Caco-2 (cell line): ENCODE data around the gene OMP. TPM values are rescaled to one million over a fixed set of nuclear protein-coding genes. Genes with fewer than 3 reads are reported as not detected.

Experiments
- BruUV-seq: library from RNA; stranded (reverse); fragments of 400-500 nt; replicated peaks from 2 replicates; lab custom pipeline; 2021; lab: Mats Ljungman, UMichigan
- CTCF ChIA-PET: fragments of 300-600 bp; sonication (Branson Sonifier 250); formaldehyde crosslinking; loops from one replicate; lab custom pipeline; 2022; ENCODE audit warnings: antibody characterized with exemption; lab: Charles Lee
- POLR2A ChIA-PET: fragments of 300-600 bp; sonication (Branson Sonifier 250); formaldehyde crosslinking; loops from one replicate; lab custom pipeline; 2022; ENCODE audit warnings: antibody characterized with exemption; lab: Charles Lee
- DNase-seq, 2 experiments: peaks; one replicate each; pipeline versions ENCODE4 v3.0.0 to v3.0.0-alpha.2; 2020 to 2022
- H3K27me3 ChIP-seq: replicated peaks from 2 replicates; pipeline ENCODE4 v1.6.0; 2011; ENCODE audit warnings: low read length; ENCODE audit not compliant: control insufficient read depth, insufficient read depth
- H3K36me3 ChIP-seq: 2 replicates; pipeline ENCODE4 v1.5.1; 2011; ENCODE audit warnings: low read length; ENCODE audit not compliant: control insufficient read depth, insufficient read depth
- H3K4me1 ChIP-seq: fragments of 250-450 bp; sonication (Bioruptor Pico); 2 replicates; pipeline ENCODE4 v1.5.1; 2020; ENCODE audit warnings: mild to moderate bottlenecking
- H3K4me3 ChIP-seq: 2 replicates; pipeline ENCODE4 v1.5.1; 2011; ENCODE audit warnings: low read depth, mild to moderate bottlenecking, control low read depth, low read length
- H3K9me3 ChIP-seq: fragments of 250-450 bp; sonication (Bioruptor Pico); 2 replicates; pipeline ENCODE4 v1.5.1; 2020; ENCODE audit warnings: mild to moderate bottlenecking, moderate library complexity
- H3K27ac Mint-ChIP-seq: one replicate; pipeline ENCODE4 v1.8.0; 2022; ENCODE audit warnings: mixed read lengths; ENCODE audit not compliant: unreplicated experiment
- H3K27me3 Mint-ChIP-seq: one replicate; pipeline ENCODE4 v1.8.0; 2022; ENCODE audit warnings: mixed read lengths; ENCODE audit not compliant: insufficient read depth, unreplicated experiment
- H3K36me3 Mint-ChIP-seq: one replicate; pipeline ENCODE4 v1.8.0; 2022; ENCODE audit warnings: mild to moderate bottlenecking, mixed read lengths; ENCODE audit not compliant: insufficient read depth, unreplicated experiment
- H3K4me1 Mint-ChIP-seq: one replicate; pipeline ENCODE4 v1.8.0; 2022; ENCODE audit warnings: low read depth, mixed read lengths; ENCODE audit not compliant: unreplicated experiment
- H3K4me3 Mint-ChIP-seq: one replicate; pipeline ENCODE4 v1.8.0; 2022; ENCODE audit warnings: mild to moderate bottlenecking, moderate library complexity, mixed read lengths; ENCODE audit not compliant: unreplicated experiment
- H3K9me3 Mint-ChIP-seq: one replicate; pipeline ENCODE4 v1.8.0; 2022; ENCODE audit warnings: mixed read lengths; ENCODE audit not compliant: unreplicated experiment
- CTCF ChIP-seq, 2 experiments: fragments of 200-600 bp in 1 of 2; IDR thresholded peaks; 1 replicate in 1 of 2; 2 replicates in 1 of 2; pipeline versions ENCODE4 v1.5.1 to v1.8.0; 2011 to 2022; ENCODE audit warnings: antibody characterized with exemption in 1 of 2, control low read depth in 1 of 2, inconsistent platforms in 1 of 2, low read depth in 1 of 2, low read length in 1 of 2, mild to moderate bottlenecking in 1 of 2, moderate library complexity in 1 of 2; ENCODE audit not compliant: insufficient read depth in 1 of 2, severe bottlenecking in 1 of 2, unreplicated experiment in 1 of 2
- intact Hi-C: fragments of 100-400 bp; cut with micrococcal nuclease; formaldehyde crosslinking; loops from one replicate; pipeline ENCODE4 v1.10.0; 2022; ENCODE audit not compliant: unreplicated experiment
- total RNA-seq: library from RNA; stranded (reverse); gene quantifications from 2 replicates; pipeline ENCODE4 v1.2.3, GENCODE V29; 2022

OMP gene
- total RNA-seq, 1 experiment from 2014 or later: 0.70 TPM

GRCh38 chr11:77122576-77123212, 20.1 kb downstream of the OMP start:
- 0 out of 2 replicates have a peak, but pooled peaks cover 3% of the 10 kb centered on the region for H3K4me1 ChIP-seq
- Mint-ChIP-seq H3K36me3 (peaks cover 17% of the 10 kb centered on the region), H3K27ac (no peak overlapping the region), H3K4me3 (no peak overlapping the region), H3K27me3 (no peaks in the 10 kb centered on the region), H3K9me3 (no peaks in the 10 kb centered on the region), H3K4me1 (no peaks in the 10 kb centered on the region)
- ChIA-PET CTCF (interaction anchor here (0.5 to 1.3 kb wide), 3 partner anchors 75 to 499 kb away, joined by 3 to 4 read pairs (median 4); no protein-coding TSS in a partner anchor), POLR2A (interaction anchor here (1.0 kb wide), 1 partner anchor 272 kb away, joined by 3 read pairs; no protein-coding TSS in a partner anchor)
- DNase-seq: no peak
- H3K36me3 ChIP-seq: no peaks in the 10 kb centered on the region
- BruUV-seq: no TSS peak
- intact Hi-C loops: no loop called here
- TF ChIP-seq CTCF (IDR thresholded peaks at IDR 0.05; ENCODE audit: insufficient read depth in 1 of 2, low read depth in 1 of 2, low read length in 1 of 2, severe bottlenecking in 1 of 2, unreplicated experiment in 1 of 2): no peak
- no peak overlapping the region for H3K4me3 ChIP-seq
- H3K9me3 ChIP-seq: no peaks in the 10 kb centered on the region
- H3K27me3 ChIP-seq: no peaks in the 10 kb centered on the region

GRCh38 chr11:77123591-77123990, 21.0 kb downstream of the OMP start:
- CTCF ChIA-PET: no interaction called here
- BruUV-seq: no TSS peak
- intact Hi-C loops: no loop called here

GRCh38 chr11:77124041-77124440, 21.4 kb downstream of the OMP start:
- no peak overlapping the region for H3K4me3 Mint-ChIP-seq
- Histone ChIP-seq H3K27me3 (no peaks in the 10 kb centered on the region), H3K4me3 (no peak overlapping the region), H3K36me3 (no peaks in the 10 kb centered on the region), H3K4me1 (peaks cover 10% of the 10 kb centered on the region), H3K9me3 (no peaks in the 10 kb centered on the region)
- peaks cover 12% of the 10 kb centered on the region for H3K4me1 Mint-ChIP-seq
- intact Hi-C loops: no loop called here
- no peaks in the 10 kb centered on the region for H3K9me3 Mint-ChIP-seq
- no peak overlapping the region for H3K27ac Mint-ChIP-seq
- H3K27me3 Mint-ChIP-seq: no peaks in the 10 kb centered on the region
- peaks cover 17% of the 10 kb centered on the region for H3K36me3 Mint-ChIP-seq
- no TSS peak for BruUV-seq
- ChIA-PET POLR2A (no interaction called here), CTCF (no interaction called here)
- no peak for DNase-seq
- TF ChIP-seq CTCF (IDR thresholded peaks at IDR 0.05; ENCODE audit: insufficient read depth in 1 of 2, low read depth in 1 of 2, low read length in 1 of 2, severe bottlenecking in 1 of 2, unreplicated experiment in 1 of 2): no peak

More at GRCh38 chr11:77123591-77123990, 21.0 kb downstream of the OMP start:
- no peaks in the 10 kb centered on the region for H3K9me3 ChIP-seq
- H3K4me1 ChIP-seq: peaks cover 10% of the 10 kb centered on the region
- no peaks in the 10 kb centered on the region for H3K27me3 ChIP-seq
- DNase-seq: no peak
- Mint-ChIP-seq H3K36me3 (peaks cover 17% of the 10 kb centered on the region), H3K4me3 (no peak overlapping the region), H3K9me3 (no peaks in the 10 kb centered on the region), H3K27me3 (no peaks in the 10 kb centered on the region), H3K27ac (no peak overlapping the region), H3K4me1 (peaks cover 7% of the 10 kb centered on the region)
- POLR2A ChIA-PET: interaction anchor here (1.0 kb wide), 1 partner anchor 271 kb away, joined by 3 read pairs; no protein-coding TSS in a partner anchor
- TF ChIP-seq CTCF (IDR thresholded peaks at IDR 0.05; ENCODE audit: insufficient read depth in 1 of 2, low read depth in 1 of 2, low read length in 1 of 2, severe bottlenecking in 1 of 2, unreplicated experiment in 1 of 2): no peak
- no peaks in the 10 kb centered on the region for H3K36me3 ChIP-seq
- no peak overlapping the region for H3K4me3 ChIP-seq
